Activated T-helper 1 cell treated with anti-CD3 and anti-CD28 coated beads, Interleukin-2, amount 50 U/mL, for 16 hours (primary cell): Measurements from ENCODE around the gene PYGO2.

ENCODE experiments used
- DNase-seq, 2 donors: peaks; one replicate each; pipeline ENCODE4 v3.0.0-alpha.2; 2020; ENCODE audit warnings: low read depth in 1 of 2, low spot score in 1 of 2

The PYGO2 gene

DNA sequence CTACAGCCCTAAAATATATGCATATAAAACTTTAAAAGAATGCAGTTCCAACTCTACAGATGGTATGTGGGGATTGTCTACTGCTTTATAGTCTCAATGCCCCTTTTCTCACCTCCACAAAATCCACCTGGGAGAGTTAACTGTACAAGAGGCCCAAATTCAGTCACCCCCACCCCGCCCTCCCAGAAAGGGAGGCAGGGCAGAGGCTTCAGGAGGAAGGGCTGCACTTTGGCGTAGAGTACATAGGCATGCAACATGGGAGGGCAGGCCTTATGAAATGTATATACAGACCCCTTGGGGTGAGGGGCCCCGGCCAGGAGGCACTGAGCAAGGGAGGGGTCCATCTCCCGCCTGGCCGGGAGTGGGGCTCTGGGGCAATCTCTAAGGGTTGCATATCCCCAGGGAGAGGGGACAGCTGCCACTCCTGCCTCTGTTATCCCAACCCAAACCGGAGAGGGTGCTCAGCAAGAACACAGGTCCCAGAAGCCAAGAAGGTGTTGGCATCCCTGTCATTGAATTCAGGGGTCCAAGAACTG lies 1.3 kb upstream of the PYGO2 start:
- no peak for DNase-seq

DNA sequence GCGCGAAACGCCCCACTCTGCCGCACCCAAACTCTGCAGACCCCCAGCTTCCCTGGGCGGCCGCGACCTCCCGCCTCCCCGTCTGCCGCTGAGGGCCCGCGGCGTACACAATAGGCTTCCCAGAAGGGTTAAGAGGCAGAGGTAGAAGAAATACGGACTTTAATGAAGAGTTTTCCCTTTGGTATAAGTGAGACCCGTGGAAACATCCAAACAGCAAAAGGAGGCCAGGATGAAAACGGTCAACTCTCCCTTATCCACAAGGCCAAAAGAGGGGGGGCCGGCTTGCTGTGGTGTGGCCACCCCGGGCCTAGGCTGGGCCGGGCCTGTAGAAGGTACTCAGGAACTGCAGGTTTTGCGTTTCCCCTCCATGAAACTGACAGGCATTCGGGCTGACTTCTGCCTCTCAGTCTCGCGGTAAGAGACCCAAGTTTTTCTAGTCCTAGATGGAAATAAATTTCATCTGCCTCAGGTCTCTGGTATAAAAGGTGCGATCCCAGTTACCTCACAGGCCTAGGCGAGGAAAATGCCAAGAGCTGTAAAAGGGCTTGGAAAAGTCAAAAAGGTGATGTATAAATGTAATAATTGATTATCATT lies 671 bp upstream of the PYGO2 start:
- no peak for DNase-seq

- DNase-seq: no peak
Observed at GRCh38 chr1:154960446-154961136, 991 bp downstream of the PYGO2 start.

GRCh38 chr1:154959426-154959780 lies 2.2 kb downstream of the PYGO2 start:
- DNase-seq: no peak

DNA sequence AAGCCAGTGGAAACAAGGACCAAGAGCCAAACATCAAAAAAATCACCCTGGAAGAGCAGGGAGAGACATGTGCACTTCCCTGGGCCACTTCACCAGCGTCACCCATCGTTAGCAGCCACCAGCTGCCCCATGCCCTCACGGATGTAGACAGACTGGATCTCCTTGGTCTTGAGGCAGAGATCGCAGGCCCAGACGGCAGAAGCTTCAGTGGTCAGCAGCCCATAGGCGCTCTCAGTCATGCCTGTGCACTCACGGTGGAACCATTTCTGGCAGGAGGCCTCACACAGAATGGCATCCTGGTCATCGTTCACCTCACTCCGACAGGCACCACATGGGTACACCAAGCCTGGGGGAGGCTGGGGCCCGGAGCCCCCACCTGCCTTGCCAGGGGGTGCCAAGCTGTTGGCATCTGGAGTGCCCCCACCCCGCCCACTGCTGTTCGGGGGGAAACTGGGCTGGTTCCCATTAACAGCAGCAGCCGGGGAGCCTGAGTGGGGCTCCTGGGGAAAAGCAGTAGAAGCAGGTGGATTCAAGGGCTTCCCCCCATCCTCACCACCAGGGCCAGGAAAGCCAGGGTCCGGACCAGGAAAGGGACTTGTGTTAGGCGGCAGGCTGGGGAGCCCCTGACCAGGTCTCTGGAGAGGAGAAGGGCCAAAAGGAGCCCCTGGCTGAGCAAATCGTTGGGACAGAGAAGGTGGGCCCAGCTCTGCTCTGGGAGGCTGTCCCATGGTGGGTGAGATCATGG lies 2.7 kb downstream of the PYGO2 start:
- DNase-seq: no peak

GRCh38 chr1:154958036-154958435 lies 3.5 kb downstream of the PYGO2 start:
- no peak for DNase-seq

GRCh38 chr1:154957091-154957657 lies 4.4 kb downstream of the PYGO2 start:
- DNase-seq: no peak

GRCh38 chr1:154956544-154956941 lies 5.0 kb downstream of the PYGO2 start:
- no peak for DNase-seq

- peak; percentile 48 to 66 for DNase-seq
Observed at GRCh38 chr1:154955718-154956543, 5.7 kb downstream of the PYGO2 start, which contains the start of gene PBXIP1. Gene PBXIP1, minus strand, starts transcription at chr1:154956099. Its CDS starts 2,378 bp downstream, at chr1:154953721.

- DNase-seq: peak; percentile 75 to 77
Observed at GRCh38 chr1:154955039-154955717, 6.4 kb downstream of the PYGO2 start.

- no peak for DNase-seq
Observed at GRCh38 chr1:154954541-154954940, 7.0 kb downstream of the PYGO2 start.

DNA sequence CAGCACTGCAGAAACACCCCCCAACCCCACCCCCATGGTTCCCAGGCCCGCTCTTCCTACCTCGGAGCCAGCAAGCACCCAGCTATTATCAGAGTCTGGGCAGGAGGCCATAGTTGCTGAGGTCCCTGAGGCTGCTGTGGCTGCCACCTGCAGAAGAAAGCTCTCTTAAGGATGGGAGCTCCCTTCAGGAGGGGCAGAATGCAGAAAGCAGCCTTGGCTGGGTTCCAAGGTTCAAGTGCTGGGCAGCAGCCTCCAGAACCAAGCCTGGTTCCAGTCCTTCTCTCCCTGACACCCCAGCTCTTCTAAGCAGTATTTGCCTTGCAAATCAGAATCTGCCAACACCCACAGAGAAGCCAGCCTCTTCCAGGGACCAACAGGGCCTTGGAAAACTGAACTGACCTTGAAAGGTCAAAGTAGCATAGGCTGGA lies 8.0 kb downstream of the PYGO2 start:
- no peak for DNase-seq

DNA sequence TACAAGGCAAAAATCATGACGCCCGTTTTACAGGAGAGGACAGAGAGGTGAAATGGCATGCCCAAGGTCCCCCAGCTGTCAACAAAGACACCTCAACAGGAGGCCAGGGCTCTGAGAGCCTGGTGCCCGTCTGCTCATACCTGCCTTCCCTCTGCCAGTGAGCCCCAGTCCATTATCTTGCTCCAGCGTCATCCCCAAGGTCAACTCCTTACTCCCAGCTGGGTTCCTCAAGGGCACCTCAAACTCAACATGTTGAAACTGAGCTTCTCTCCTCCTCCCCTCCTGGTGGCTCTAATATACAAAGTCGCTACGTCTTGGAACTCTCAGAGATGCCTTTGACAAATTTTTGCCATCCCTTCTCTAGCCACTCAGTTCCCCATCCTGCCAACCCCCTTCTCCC lies 8.9 kb downstream of the PYGO2 start:
- no peak for DNase-seq

DNA sequence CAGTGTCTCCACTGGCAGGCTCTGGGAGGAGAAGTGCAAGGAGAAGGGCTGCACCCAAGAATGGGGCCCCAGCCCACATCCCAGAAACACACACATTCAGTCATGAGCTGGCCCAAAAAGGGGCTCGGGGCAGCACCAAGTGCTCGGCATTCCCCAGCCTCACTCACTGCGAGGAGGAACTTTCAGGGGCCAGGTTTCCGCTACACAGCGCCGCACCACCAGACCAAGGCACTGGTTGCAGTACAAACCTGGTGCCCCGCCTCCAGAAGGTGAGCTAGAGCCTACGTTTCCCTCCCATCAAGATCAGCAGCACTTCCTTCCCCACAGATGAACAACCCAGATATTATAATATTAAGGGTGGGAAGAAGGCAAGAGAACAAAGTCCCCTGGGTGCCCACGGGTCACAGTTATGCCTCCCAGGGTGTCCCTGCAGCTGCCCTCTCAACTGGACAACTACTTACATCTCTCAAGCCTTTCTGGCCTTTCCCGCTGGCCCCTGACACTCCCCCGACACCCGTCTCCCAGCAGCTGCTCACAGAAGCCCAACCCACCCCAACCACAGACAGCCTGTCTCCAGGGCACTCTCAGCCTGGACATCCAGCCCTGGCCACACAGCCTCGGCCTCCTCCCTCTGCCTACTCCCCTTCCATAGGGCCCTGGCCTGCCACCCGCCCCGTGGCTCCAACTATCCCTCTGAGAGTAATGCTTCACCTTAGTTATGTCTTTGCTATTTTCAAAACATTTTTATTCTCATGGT lies 9.5 kb downstream of the PYGO2 start:
- peak; percentile 38 to 43 for DNase-seq

GRCh38 chr1:154948079-154948478 lies 13.5 kb downstream of the PYGO2 start:
- DNase-seq: no peak

DNA sequence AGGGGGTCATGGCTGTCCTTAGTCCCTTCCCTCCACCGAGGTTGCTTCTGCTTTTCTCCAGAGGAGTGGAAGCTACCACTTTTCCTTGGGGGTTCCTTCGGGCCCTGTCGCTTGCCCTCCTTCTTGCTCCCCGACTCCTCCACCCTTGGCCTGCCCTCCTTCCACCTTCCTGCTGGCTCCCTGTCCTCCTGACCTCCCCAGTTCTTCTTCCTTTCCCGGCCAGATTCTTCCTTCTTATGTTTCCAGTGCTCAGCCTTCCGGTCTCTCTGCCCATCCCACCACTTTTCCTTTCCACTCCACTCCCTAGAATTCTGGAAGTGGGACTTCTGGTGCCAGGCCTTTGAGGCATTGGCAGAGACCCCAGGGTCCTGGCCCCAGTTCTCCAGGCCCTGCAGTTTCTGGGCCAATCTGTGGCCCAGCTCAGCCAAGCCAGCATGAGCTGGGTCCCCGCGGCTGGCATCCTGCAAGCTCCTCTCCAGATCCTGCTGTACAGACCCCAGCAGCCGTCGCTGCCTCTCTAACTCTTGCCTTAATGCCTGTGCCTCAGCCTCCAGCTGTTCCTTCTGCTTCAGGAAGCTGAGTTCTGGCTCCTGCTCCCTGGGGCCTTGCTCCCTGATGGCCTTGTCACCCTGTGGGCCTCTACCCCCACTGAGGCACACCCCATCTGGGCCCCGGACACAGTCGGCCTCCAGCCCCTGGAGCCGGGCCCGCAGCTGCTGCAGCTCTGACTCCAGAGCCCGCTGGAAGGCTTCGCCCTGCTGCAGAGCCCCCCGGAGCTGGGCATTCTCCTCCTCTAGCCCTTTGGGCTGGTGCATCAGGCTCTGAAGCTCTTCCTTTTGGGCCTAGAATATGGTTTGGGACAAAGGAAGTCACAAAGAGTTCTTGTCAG lies 15.4 kb downstream of the PYGO2 start:
- DNase-seq: no peak

DNA sequence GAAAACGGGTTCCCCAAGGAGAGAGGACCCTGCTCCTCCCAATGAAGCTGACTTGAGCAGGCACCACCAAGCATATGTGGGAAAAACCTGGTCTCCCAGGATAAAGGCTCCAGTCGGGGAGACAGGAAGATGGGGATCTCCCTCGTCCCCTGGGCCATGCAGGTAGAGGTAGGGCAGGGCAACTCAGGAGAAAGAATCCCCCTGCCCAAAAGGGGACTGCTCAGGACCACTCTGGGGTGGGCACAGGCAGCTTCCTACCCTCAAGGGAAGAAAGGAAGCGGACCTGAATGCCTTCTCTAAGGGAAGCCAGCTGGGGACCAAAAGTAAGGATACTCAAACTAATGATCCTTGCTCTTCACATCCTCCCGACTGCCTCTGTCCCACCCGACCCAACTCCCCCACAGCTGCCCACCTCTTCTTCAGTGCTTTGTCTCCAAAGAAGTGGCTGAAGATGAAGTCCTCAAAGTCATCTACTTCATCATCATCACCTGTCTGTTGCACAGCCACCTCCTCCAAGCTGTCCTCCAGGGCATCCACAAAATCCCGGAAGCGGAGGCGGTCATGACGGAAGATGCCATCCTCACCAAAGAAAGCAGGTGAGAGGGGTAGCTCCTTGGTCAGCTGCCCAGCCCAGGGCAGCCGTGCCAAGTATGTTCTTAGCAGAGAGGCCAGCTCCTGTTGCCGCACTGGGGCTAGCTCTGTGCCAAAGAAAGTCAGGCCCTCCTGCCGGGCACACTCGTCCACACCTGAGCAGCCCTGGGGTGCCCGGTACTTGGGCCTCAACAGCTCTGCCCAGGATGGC lies 16.2 kb downstream of the PYGO2 start:
- DNase-seq: no peak
